PC-9 (cell line): ENCODE results near the gene JPH2. TPM values are rescaled to one million over a fixed set of nuclear protein-coding genes. Genes with fewer than 3 reads are reported as not detected.

Experiments used
- BruUV-seq: library from RNA; stranded (reverse); fragments of 400-500 nt; replicated peaks from 2 replicates; lab custom pipeline; 2021; lab: Mats Ljungman, UMichigan
- CTCF ChIA-PET: fragments of 300-600 bp; sonication (Branson Sonifier 250); formaldehyde crosslinking; loops from one replicate; lab custom pipeline; 2022; ENCODE audit warnings: antibody characterized with exemption; lab: Charles Lee
- POLR2A ChIA-PET: fragments of 300-600 bp; sonication (Branson Sonifier 250); formaldehyde crosslinking; loops from one replicate; lab custom pipeline; 2022; ENCODE audit warnings: antibody characterized with exemption; ENCODE audit not compliant: unreplicated experiment; lab: Charles Lee
- DNase-seq, 2 experiments: peaks; one replicate each; pipeline versions ENCODE4 v3.0.0 to v3.0.0-alpha.2; 2015 to 2022; ENCODE audit warnings: mixed read lengths in 1 of 2
- H2AFZ ChIP-seq: fragments of 200-600 bp; sonication (generic); 2 replicates; pipeline ENCODE4 v1.8.1; 2017; ENCODE audit warnings: antibody characterized with exemption
- H3F3A ChIP-seq: fragments of 200-600 bp; sonication (generic); 2 replicates; pipeline ENCODE4 v1.8.1; 2017; ENCODE audit warnings: antibody characterized with exemption, mild to moderate bottlenecking, low read depth; ENCODE audit not compliant: insufficient read depth
- H3K27ac ChIP-seq: fragments of 200-600 bp; sonication (generic); 2 replicates; pipeline ENCODE4 v1.6.1; 2016; ENCODE audit warnings: mixed run types
- H3K27me3 ChIP-seq: fragments of 200-600 bp; sonication (generic); 2 replicates; pipeline ENCODE4 v1.6.1; 2016; ENCODE audit warnings: low read depth, mixed run types; ENCODE audit not compliant: insufficient read depth
- H3K36me3 ChIP-seq: fragments of 200-600 bp; sonication (generic); 2 replicates; pipeline ENCODE4 v1.6.1; 2016; ENCODE audit warnings: low read depth, mixed run types
- H3K4me1 ChIP-seq: fragments of 200-600 bp; sonication (generic); replicated peaks from 2 replicates; pipeline ENCODE4 v1.6.1; 2016; ENCODE audit warnings: mixed run types; ENCODE audit not compliant: insufficient read depth
- H3K4me2 ChIP-seq: fragments of 200-600 bp; sonication (generic); 2 replicates; pipeline ENCODE4 v1.6.1; 2017; ENCODE audit warnings: mixed run types
- H3K4me3 ChIP-seq: fragments of 200-600 bp; sonication (generic); 2 replicates; pipeline ENCODE4 v1.6.1; 2016; ENCODE audit warnings: mixed run types
- H3K79me2 ChIP-seq: fragments of 200-600 bp; sonication (generic); 2 replicates; pipeline ENCODE4 v1.6.1; 2017; ENCODE audit warnings: low read depth, mixed run types
- H3K9me2 ChIP-seq: fragments of 200-600 bp; sonication (generic); 2 replicates; pipeline ENCODE4 v1.8.1; 2017; ENCODE audit warnings: mild to moderate bottlenecking; ENCODE audit not compliant: insufficient read depth
- H3K9me3 ChIP-seq: fragments of 200-600 bp; sonication (generic); 2 replicates; pipeline ENCODE4 v1.8.1; 2016; ENCODE audit warnings: low read depth; ENCODE audit not compliant: insufficient read depth
- H4K20me1 ChIP-seq: fragments of 200-600 bp; sonication (generic); 2 replicates; pipeline ENCODE4 v1.8.1; 2017; ENCODE audit not compliant: insufficient read depth
- EZH2 ChIP-seq: fragments of 200-600 bp; sonication (generic); IDR thresholded peaks from 2 replicates; pipeline ENCODE4 v1.8.0; 2017; ENCODE audit warnings: antibody characterized with exemption, low read depth
- intact Hi-C: fragments of 100-400 bp; cut with micrococcal nuclease; formaldehyde crosslinking; loops from one replicate; pipeline ENCODE4 v1.10.0; 2022; ENCODE audit not compliant: unreplicated experiment
- total RNA-seq: library from RNA; stranded (reverse); gene quantifications from 2 replicates; pipeline ENCODE4 v1.2.3, GENCODE V29; 2021
- TF ChIP-seq, protein P1 (sequence below): fragments of 200-600 bp; sonication (generic); conservative IDR thresholded peaks from 2 replicates; pipeline ENCODE4 v1.6.1; 2017; ENCODE audit warnings: mixed run types, antibody characterized with exemption, mild to moderate bottlenecking, moderate library complexity

Gene JPH2
- total RNA-seq, 1 experiment from 2014 or later, result 41.1 TPM

- Histone ChIP-seq H3K27ac (no peak overlapping the region), H3K4me3 (no peak overlapping the region), H3K9me2 (no peaks in the 10 kb centered on the region), H3K4me1 (no peaks in the 10 kb centered on the region), H3K27me3 (no peaks in the 10 kb centered on the region), H3K79me2 (no peaks in the 10 kb centered on the region), H3K4me2 (no peak overlapping the region), H2AFZ (no peak overlapping the region), H4K20me1 (no peaks in the 10 kb centered on the region), H3F3A (peaks cover 20% of the 10 kb centered on the region), H3K9me3 (no peaks in the 10 kb centered on the region), H3K36me3 (no peaks in the 10 kb centered on the region)
- intact Hi-C loops, result no loop called here
- no peak for TF ChIP-seq EZH2
- TF ChIP-seq, protein P1, sequence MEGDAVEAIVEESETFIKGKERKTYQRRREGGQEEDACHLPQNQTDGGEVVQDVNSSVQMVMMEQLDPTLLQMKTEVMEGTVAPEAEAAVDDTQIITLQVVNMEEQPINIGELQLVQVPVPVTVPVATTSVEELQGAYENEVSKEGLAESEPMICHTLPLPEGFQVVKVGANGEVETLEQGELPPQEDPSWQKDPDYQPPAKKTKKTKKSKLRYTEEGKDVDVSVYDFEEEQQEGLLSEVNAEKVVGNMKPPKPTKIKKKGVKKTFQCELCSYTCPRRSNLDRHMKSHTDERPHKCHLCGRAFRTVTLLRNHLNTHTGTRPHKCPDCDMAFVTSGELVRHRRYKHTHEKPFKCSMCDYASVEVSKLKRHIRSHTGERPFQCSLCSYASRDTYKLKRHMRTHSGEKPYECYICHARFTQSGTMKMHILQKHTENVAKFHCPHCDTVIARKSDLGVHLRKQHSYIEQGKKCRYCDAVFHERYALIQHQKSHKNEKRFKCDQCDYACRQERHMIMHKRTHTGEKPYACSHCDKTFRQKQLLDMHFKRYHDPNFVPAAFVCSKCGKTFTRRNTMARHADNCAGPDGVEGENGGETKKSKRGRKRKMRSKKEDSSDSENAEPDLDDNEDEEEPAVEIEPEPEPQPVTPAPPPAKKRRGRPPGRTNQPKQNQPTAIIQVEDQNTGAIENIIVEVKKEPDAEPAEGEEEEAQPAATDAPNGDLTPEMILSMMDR, result no peak
- POLR2A ChIA-PET, result interaction anchor here (0.7 to 1.2 kb wide), 3 partner anchors 29 to 176 kb away, joined by 3 to 12 read pairs (median 6); no protein-coding TSS in a partner anchor
- no TSS peak for BruUV-seq
- DNase-seq, result peak in 1 of 2 experiments; percentile 34
- CTCF ChIA-PET, result no interaction called here
Measured at GRCh38 chr20:44137266-44137801, 49.7 kb downstream of the JPH2 start.

DNA sequence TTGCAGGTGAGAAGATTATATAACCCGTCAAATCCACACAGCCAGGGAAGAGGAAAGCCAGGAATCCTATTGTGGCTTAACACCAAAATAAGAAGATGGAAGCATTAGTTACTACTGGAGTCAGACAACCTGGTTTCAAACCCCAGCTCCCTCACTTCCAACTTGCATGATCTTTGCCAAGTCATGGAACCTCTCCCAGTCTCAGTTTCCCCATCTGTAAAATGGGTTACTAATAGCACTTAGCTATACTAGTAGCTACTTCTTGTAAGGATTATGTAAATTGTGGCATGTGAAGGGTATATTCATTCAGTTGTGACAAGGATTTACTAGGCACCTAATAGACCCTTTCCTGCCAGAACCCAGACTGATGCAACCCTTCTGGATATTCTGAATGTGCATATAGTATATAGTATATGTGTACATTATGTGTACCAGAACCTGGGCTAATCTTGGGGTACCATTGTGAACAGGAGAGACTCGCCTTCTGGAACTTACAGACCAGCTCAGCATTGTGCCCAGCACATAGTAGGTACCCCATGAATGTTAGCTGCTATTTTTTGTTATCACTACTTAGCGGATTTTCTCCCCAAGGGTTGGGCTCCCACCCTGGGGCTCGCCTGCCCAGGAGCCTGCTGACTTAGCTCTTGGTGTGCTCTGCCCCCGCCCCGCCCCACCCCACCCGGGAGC lies 50.3 kb downstream of the JPH2 start:
- BruUV-seq, result no TSS peak
- H3K4me1 ChIP-seq, result no peaks in the 10 kb centered on the region
- H3K4me3 ChIP-seq, result no peak overlapping the region
- H3K36me3 ChIP-seq, result no peaks in the 10 kb centered on the region
- DNase-seq, result no peak
- no peaks in the 10 kb centered on the region for H3K79me2 ChIP-seq
- CTCF ChIA-PET, result no interaction called here
- H3K4me2 ChIP-seq, result no peak overlapping the region
- H3K27ac ChIP-seq, result no peak overlapping the region
- no peaks in the 10 kb centered on the region for H3K9me2 ChIP-seq
- POLR2A ChIA-PET, result interaction anchor here (0.8 to 1.2 kb wide), 2 partner anchors 29 to 51 kb away, joined by 6 to 12 read pairs; no protein-coding TSS in a partner anchor
- H3K27me3 ChIP-seq, result no peaks in the 10 kb centered on the region
- peaks cover 20% of the 10 kb centered on the region for H3F3A ChIP-seq
- H3K9me3 ChIP-seq, result no peaks in the 10 kb centered on the region
- intact Hi-C loops, result no loop called here
- no peak for TF ChIP-seq EZH2
- TF ChIP-seq, protein P1, result no peak
- no peaks in the 10 kb centered on the region for H4K20me1 ChIP-seq
- H2AFZ ChIP-seq, result no peak overlapping the region

GRCh38 chr20:44135417-44136204 lies 51.4 kb downstream of the JPH2 start:
- ChIA-PET POLR2A (no interaction called here), CTCF (interaction anchor here (0.5 to 1.0 kb wide), 3 partner anchors 19 to 295 kb away, joined by 3 read pairs; no protein-coding TSS in a partner anchor)
- H3F3A ChIP-seq, result peaks cover 20% of the 10 kb centered on the region
- no peaks in the 10 kb centered on the region for H3K4me1 ChIP-seq
- no peaks in the 10 kb centered on the region for H3K27me3 ChIP-seq
- no peak overlapping the region for H2AFZ ChIP-seq
- H3K79me2 ChIP-seq, result no peaks in the 10 kb centered on the region
- H4K20me1 ChIP-seq, result no peaks in the 10 kb centered on the region
- H3K9me3 ChIP-seq, result no peaks in the 10 kb centered on the region
- H3K36me3 ChIP-seq, result no peaks in the 10 kb centered on the region
- no peak for DNase-seq
- no peak overlapping the region for H3K4me3 ChIP-seq
- no peak overlapping the region for H3K27ac ChIP-seq
- no TSS peak for BruUV-seq
- no peak overlapping the region for H3K4me2 ChIP-seq
- H3K9me2 ChIP-seq, result no peaks in the 10 kb centered on the region
- intact Hi-C loops, result no loop called here
- no peak for TF ChIP-seq EZH2
- TF ChIP-seq, protein P1, result no peak
